GM11168 (cell line): ENCODE data around the gene PSMA8.
"Not testable (repeated sequence)": the region's sequence is repeated elsewhere in the genome, so short reads cannot be mapped to it uniquely, and the experiment has no call there.

ENCODE experiments used
- in situ Hi-C: fragments of 300-500 bp; cut with MboI; formaldehyde crosslinking; loops from one replicate; pipeline ENCODE4 v1.12.0; 2022; ENCODE audit warnings: low sequenced_read_pairs; ENCODE audit not compliant: unreplicated experiment

Gene PSMA8

DNA sequence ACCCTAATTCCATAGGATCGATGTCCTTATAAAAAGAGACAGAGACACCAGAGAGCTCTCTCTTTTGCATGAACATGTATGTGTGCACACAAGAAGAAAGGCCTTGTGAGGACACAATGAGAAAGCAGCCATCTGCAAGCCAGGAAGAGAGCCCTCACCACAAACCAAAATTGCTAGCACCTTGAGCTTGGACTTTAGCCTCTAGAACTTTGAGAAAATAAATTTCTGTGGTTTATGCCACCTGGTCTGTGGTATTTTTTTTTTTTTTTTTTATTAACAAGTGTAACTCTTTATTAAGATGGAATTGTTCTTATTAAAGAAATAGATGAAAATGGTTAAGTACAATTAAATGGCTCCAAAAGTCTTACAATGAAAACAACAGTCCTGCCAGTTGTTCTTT is 33.9 kb downstream of the PSMA8 start:
- in situ Hi-C loops, result not testable (repeated sequence)

DNA sequence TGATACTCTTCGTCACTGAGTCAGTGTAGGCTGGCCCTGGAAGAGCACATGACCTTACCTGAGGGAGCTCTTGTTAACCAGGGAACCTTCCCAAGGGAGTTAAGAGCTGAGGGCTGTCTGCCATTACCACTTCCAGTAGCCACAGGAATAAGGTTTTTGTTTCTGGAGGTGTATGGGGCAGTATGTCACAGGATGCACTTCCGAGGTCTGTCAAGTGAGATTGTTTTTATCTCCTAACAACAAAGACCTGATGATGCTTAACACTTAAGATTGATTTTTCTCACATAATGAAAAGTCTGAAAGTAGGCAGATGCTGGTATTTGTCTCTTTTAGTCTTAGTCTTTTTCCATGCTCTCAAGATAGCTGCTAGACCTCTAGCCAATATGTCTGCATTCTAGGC is 41.8 kb downstream of the PSMA8 start:
- in situ Hi-C loops, result no loop called here

DNA sequence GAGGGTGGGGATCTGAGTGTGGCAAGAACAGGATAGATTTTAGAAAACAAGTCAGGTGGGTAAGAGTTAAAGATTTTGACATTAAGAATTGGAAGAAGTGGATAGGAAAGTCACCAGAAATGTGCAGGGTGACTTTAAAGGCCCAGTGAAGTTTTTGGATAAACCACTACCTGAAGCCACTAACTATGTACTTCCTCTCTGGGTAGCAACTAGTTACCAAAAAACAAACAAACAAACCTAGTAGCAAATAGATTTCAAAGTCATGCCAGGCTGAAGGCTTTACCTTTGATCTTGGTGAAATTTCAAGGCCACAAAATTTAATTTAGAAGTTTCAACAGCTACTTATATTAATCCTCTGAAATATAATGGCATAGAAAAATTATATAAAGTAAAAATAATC is 42.5 kb downstream of the PSMA8 start:
- in situ Hi-C loops, result no loop called here

DNA sequence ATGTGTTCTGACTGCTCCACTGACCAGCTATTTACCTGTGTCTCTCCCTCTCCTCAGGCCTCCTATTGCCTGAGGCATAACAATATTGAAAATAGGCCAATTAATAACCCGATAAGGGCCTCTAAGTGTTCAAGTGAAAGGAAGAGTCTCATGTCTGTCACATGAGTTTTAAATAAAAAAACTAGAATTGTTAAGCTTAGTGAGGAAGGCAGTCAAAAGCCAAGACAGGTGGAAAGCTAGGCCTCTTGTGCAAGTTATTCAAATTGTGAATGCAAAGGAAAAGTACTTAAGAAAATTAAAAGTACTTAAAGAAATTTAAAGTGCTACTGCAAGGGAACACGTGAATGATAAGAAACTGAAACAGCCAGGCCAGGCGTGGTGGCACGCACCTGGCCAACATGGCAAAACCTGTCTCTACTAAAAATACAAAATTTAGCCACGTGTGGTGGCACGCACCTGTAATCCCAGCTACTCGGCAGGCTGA is 47.7 kb downstream of the PSMA8 start:
- in situ Hi-C loops, result no loop called here

DNA sequence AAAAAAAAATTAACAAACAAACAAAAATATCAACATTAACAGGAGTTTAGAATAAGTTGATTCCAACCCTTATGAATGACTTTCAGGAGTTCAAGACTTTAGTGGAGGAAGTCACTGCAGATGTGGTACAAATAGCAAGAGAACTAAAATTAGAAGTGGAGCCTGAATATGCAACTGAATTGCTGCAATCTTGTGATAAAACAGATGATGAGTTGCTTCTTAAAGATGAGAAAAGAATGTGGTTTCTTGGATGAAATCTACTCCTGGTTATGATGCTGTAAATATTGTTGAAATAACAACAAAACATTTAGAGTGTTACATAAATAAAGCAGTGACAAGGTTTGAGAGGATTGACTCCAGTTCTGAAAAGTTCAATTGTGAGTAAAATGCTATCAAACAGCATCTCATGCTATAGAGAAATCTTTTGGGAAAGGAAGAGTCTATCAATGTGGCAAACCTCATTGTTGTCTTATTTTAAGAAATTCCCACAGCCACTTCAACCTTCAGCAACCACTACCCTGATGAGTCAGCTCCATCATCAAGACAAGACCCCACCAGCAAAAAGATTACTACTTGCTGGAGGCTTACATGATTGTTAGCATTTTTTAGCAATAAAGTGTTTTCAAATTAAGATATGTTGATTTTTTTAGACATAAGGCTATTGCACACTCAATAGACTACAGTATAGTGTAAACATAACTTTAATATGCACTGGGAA is 49.9 kb downstream of the PSMA8 start:
- in situ Hi-C loops, result no loop called here

DNA sequence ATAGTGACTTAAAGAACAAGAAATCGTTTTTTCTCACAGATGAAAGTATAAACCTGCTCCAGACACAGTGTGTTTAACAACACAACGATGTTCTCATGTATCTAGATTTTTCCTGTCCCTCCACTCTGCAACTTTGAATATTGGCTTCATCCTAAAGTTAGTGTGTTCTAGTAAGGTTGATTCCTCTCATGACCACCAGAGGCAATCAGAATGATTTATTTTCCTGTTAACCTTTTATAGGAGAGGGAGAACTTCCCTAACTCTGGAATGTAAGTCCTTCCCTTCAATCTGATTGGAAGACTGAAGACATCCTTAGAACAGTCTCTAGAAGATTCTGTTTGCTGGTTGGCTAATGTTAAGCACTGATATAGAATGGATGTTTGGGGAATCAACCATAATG is 51.6 kb downstream of the PSMA8 start:
- in situ Hi-C loops, result no loop called here

DNA sequence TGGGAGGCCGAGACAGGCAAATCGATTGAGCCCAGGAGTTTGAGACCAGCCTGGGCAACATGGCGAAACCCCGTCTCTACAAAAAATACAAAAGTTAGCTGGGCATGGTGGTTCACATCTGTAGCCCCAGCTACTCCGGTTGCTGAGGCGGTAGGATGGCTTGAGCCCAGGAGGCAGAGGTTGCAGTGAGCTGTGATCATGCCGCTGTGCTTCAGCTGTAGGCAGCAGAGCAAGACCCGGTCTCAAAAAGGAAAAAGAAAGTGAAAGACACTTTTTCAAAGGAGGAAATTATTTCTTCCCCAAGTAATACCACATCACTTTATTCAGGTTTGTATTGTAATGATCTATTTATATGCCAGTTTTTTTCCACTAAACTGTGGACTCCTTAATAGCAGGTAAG is 56.8 kb downstream of the PSMA8 start:
- in situ Hi-C loops, result no loop called here

DNA sequence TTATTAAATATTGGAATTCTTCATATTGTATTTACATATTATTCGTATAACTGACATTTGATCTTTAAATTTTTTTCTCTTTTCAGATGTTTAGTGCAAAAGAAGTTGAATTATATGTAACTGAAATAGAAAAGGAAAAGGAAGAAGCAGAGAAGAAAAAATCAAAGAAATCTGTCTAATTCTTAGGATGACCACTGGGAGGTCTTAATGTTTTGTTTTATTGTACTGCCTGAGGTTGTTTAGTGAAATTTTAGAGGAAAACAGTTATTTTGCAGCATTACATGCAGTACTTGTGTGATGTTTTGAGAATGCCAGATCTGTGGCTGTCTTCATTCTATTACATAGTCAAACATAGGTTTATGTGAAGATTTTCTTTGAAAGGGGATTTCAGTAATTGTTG is 58.6 kb downstream of the PSMA8 start:
- in situ Hi-C loops, result no loop called here

DNA sequence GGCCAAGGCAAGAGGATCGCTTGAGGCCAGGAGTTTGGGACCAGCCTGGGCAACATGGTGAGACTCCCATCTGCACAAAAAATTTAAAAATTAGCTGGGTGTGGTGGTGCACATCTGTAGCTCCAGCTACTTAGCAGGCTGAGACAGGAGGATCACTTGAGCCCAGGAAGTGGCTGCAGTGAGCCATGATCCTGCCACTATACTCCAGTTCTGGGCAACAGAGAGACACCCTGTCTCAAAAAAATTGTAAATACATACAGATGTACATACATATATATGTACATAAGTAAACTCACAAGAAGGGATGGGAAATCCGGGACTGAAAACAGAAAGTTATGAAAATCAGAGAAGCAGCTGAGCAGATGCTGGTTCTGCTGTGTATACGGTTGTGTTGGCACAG is 62.9 kb downstream of the PSMA8 start:
- in situ Hi-C loops, result no loop called here

DNA sequence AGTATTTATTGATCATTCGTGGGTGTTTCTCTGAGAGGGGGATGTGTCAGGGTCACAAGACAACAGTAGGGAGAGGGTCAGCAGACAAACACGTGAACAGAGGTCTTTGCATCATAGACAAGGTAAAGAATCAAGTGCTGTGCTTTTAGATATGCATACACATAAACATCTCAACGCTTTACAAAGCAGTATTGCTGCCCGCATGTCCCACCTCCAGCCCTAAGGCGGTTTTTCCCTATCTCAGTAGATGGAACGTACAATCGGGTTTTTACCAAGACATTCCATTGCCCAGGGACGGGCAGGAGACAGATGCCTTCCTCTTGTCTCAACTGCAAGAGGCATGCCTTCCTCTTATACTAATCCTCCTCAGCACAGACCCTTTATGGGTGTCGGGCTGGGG is 68.3 kb downstream of the PSMA8 start:
- in situ Hi-C loops, result not testable (repeated sequence)

DNA sequence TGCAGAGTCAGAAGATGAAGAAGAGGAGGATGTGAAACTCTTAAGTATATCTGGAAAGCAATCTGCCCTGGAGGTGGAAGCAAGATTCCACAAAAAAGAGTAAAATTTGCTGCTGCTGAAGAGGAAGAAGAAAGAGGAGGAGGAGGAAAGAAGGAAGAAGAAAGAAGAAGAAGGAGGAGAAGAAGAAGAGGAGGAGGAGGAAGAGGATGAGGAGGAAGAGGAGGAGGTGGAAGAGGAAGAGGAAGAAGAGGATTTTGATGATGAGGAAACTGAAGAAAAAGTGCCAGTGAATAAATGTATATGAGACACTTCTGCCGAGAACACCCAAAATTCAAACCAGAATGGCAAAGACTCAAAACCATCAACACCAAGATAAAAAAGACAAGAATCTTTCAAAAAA is 71.6 kb downstream of the PSMA8 start:
- in situ Hi-C loops, result no loop called here

DNA sequence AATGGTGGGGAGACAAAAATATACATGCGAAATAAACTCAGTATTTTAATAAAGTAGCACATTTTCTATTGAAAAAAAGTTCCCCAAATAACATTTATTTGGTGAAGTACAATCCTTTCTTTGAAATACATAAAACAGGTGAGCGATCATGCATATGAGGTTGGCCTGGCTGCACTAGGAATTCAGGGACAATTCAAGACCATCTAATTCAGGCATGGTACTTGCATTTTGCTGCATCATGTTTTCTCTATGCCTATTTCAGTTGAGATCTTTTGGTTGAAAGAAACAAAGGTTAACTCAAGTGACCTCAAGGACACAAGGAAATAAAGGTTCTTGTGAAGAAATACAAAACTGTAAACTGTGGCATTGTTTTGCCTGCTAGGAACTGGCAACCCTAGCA is 72.8 kb downstream of the PSMA8 start:
- in situ Hi-C loops, result no loop called here

DNA sequence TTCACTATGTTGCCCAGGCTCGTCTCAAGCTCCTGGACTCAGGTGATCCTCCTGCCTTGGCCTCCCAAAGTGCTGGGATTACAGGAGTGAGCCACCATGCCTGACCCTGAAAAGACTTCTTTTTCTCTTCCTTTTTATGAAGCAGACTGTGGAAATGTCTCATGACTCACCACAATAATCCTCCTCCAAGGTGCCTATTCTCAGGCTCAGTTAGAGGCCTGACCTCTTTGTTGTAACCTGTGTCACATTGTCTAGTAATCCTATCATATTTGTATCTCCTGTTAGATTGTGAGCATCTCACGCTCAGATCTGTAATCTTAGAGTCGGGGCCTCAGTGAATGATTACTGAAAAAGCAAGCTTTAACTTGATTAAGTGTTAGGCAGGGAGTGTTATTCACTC is 74.3 kb downstream of the PSMA8 start:
- in situ Hi-C loops, result no loop called here

DNA sequence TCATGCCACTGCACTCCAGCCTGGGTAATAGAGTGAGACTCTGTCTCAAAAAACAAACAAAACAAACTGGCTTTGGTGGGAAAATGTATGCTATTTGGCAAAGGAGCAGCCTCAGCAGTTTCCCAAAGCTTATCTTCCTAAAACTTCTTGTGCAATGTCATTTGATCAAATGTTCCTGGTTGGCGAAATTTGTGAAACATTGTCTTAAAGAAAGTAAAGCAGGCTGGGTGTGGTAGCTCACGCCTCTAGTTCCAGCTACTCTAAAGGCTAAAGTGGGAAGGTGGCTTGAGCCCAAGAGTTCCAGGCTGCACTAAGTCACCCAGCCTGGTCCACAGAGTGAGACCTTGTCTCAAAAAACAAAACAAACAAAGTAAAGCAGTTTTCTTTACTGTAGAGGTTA is 75.3 kb downstream of the PSMA8 start:
- in situ Hi-C loops, result no loop called here

DNA sequence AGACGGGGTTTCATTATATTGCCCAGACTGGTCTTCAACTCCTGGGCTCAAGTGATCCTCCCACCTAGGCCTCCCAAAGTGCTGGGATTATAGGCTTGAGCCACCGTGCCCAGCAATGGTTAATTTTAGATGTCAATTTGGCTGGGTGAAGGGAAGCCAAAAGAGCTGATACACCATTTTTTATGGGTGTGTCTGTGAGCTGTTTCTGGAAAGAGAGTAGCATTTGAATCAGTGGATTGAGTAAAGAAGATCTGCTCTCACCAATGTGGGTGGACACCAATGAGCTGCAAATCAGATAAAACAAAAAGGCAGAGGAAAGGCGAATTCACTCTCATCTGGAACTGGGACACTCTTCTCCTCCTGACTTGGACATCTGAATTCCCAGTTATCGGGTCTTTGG is 76.5 kb downstream of the PSMA8 start:
- in situ Hi-C loops, result no loop called here

DNA sequence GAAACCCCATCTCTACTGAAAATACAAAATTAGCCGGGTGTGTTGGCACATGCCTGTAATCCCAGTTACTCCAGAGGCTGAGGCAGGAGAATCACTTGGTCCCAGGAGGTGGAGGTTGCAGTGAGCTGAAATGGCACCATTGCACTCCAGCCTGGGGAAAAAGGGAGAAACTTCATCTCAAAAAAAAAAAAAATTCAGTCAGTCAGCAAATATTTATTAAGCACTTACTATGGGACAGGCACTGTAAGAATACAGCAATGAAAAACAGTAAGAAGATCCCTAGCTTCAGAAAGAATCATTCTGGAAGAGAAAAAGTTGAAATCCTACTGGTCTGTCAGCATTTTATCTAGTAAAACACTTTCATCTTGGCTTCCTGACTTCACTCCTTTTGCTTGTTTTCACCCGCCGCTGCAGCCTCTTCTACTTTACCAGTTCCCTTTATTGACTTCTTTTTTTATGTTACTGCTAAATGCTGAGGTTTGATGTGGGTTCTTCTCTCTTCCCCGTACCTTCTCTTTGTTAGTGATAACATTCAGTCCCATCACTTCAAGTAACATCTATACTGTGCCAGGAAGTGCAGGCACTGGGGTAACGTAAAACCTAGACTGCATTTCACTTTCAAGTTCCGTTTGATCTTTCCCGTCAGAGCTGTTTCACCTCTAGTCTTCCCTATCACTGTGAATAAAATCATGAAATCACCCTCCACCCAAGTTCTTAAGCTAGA is 81.7 kb downstream of the PSMA8 start:
- in situ Hi-C loops, result no loop called here

DNA sequence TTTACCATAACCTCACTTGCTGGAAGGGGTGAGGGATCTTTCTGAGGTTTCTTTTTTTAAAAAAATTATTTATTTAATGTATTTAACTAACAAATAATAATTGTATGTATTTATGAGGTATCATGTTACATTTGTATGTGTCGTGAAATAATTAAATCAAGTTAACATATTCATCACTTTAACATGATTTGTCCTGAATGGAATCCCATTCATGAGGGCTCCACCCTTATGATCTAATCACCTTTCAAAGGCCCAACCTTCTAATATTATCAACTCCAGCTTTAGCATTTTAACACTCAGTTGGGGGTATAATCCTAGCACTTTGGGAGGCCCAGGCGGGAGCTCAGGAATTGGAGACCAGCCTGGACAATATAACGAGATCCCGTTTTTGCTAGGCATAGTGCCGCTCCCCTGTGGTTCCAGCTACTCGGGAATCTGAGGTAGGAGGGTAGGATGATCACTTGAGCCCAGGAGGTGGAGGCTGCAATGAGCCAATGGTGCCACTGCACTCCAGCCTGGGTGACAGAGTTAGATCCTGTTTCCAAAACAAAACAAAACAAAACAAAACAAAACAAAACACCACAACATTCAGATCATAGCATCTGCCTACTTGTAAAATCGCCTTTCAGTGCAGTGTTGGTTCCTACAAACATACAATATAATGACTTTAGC is 91.5 kb downstream of the PSMA8 start:
- in situ Hi-C loops, result no loop called here

DNA sequence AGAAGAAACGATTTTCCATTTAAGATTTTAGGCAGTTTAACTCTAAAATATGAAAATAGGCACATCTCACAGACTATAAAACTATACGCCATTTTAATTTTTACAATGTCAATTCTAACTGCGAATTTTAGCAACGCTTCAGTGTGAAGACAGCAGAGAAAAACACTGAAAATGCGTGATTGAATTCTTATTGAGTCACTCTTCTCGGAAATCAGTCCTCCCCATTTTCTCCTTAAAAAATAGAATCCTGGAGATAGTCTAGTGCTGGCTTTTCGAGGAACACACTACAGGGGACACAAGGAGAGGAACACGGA is 92.2 kb downstream of the PSMA8 start:
- in situ Hi-C loops, result no loop called here

DNA sequence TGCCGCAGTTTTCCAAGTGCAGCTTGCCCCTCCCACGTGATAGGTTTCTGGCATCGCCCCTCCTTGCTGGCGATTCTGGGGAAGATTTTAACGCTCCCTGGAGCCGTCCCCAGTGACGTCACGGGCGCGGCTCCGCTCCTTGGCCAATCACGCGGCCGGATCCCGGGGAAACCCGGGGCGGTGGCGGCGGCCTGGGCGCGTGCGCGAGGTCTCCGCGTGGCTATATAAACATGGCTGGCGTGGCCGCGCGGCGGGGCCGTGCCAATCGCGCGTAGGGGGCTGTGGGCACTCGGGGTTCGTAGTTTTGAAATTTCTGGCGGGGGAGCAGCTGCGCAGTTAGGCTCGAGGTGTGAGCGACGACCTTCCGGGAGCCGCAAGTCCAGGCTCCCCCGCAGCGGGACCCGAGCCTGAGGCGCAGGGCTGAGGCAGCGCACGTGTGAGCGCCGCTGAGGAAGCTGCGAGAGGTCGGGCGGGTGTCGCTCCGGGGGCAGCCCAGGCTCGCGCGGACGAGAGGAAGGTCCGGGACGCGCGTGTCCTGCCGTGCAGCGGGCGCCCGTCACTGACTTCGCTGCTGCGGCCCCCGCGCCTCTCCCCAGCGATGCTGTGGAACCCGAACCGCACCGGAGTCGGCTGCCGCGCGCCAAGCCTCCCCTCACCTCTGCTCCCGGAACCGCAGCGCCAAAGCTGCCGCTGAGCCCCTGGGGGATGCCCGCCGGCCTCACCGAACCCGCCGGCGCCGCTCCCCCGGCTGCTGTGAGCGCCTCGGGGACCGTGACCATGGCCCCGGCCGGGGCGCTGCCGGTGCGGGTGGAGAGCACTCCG is 92.8 kb downstream of the PSMA8 start, which contains the start of gene TAF4B:
TAF4B (plus strand) TSS at position 217 of the 822 bp plus-strand sequence; CDS start at position 706, 489 bp downstream.
- in situ Hi-C loops, result no loop called here

DNA sequence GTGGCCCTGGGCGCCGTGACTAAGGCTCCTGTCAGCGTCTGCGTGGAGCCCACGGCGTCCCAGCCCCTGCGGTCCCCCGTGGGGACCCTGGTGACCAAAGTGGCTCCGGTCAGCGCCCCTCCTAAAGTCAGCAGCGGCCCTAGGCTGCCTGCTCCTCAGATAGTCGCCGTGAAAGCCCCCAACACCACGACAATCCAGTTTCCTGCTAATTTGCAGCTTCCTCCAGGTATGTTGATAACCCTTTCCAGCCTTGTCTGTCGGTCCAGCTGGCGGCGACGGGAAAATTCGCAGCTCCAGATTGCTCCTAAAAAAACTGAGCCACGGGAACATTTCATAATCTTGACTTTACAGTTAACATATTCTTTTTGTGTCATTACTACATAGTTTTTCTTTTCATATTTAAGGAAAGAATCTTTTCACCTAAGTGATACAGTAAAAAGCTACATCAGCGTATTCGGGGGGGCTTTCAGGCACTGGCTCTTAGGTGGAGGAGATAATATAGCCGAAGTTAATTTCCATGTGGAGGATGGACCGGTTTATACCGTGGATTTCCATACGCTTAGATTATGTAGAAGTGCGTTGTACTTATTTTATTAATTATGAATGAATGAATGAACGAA is 93.5 kb downstream of the PSMA8 start:
- in situ Hi-C loops, result no loop called here
